ENCODE results near the gene RPS6KB2.

DNA sequence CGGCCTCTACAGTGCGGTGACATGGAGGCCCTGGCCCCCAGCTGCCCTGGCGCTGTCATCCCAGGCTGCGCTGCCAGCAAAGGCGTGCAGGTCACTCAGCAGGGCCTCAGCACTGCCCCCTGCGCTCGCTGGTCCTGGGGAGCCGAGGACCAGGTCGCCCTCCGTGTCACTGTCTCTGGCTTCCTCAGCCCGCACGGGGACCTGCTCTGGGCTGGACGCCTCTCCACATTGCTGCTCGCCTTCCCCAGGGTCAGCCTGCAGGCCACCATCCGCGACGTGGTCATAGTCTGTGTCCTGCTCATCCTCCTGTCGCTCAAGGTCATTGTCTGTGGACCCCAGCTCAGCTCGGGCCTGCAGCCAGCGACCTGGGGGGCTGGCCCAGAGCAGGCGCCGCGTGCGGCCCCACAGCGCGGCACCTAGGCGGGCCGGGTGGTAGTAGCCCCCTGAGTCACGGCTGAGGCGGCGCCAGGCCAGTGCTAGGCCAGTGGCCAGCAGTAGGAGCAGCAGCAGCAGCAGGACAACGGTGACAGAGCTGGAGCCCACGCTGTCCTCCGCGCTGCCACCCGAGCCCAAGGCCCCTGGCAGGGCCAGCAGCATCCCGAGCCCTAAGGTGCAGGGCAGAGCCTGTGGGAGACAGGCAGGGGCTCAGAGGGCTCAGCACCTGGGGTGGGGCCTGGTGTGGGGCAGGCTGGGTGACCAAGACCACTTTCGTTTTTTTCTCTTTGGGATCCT lies 7.6 kb downstream of the RPS6KB2 start:
- TF ChIP-seq, protein P1, sequence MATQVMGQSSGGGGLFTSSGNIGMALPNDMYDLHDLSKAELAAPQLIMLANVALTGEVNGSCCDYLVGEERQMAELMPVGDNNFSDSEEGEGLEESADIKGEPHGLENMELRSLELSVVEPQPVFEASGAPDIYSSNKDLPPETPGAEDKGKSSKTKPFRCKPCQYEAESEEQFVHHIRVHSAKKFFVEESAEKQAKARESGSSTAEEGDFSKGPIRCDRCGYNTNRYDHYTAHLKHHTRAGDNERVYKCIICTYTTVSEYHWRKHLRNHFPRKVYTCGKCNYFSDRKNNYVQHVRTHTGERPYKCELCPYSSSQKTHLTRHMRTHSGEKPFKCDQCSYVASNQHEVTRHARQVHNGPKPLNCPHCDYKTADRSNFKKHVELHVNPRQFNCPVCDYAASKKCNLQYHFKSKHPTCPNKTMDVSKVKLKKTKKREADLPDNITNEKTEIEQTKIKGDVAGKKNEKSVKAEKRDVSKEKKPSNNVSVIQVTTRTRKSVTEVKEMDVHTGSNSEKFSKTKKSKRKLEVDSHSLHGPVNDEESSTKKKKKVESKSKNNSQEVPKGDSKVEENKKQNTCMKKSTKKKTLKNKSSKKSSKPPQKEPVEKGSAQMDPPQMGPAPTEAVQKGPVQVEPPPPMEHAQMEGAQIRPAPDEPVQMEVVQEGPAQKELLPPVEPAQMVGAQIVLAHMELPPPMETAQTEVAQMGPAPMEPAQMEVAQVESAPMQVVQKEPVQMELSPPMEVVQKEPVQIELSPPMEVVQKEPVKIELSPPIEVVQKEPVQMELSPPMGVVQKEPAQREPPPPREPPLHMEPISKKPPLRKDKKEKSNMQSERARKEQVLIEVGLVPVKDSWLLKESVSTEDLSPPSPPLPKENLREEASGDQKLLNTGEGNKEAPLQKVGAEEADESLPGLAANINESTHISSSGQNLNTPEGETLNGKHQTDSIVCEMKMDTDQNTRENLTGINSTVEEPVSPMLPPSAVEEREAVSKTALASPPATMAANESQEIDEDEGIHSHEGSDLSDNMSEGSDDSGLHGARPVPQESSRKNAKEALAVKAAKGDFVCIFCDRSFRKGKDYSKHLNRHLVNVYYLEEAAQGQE (IDR thresholded peaks at IDR 0.05; ENCODE audit: insufficient replicate concordance, low read depth), result no peak
- TF ChIP-seq, protein P2, sequence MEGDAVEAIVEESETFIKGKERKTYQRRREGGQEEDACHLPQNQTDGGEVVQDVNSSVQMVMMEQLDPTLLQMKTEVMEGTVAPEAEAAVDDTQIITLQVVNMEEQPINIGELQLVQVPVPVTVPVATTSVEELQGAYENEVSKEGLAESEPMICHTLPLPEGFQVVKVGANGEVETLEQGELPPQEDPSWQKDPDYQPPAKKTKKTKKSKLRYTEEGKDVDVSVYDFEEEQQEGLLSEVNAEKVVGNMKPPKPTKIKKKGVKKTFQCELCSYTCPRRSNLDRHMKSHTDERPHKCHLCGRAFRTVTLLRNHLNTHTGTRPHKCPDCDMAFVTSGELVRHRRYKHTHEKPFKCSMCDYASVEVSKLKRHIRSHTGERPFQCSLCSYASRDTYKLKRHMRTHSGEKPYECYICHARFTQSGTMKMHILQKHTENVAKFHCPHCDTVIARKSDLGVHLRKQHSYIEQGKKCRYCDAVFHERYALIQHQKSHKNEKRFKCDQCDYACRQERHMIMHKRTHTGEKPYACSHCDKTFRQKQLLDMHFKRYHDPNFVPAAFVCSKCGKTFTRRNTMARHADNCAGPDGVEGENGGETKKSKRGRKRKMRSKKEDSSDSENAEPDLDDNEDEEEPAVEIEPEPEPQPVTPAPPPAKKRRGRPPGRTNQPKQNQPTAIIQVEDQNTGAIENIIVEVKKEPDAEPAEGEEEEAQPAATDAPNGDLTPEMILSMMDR (IDR thresholded peaks at IDR 0.05; ENCODE audit: insufficient read depth, low read length), result no peak
- TF ChIP-seq POLR2AphosphoS5 (IDR thresholded peaks at IDR 0.05; ENCODE audit: low read depth) (no peak), GABPA (IDR thresholded peaks at IDR 0.05; ENCODE audit: low read depth) (no peak), SPI1 (IDR thresholded peaks at IDR 0.05; ENCODE audit: borderline replicate concordance, low read depth) (no peak)

Data from HL-60 (cell line).